ENCODE data around the gene MTCH2.

DNA sequence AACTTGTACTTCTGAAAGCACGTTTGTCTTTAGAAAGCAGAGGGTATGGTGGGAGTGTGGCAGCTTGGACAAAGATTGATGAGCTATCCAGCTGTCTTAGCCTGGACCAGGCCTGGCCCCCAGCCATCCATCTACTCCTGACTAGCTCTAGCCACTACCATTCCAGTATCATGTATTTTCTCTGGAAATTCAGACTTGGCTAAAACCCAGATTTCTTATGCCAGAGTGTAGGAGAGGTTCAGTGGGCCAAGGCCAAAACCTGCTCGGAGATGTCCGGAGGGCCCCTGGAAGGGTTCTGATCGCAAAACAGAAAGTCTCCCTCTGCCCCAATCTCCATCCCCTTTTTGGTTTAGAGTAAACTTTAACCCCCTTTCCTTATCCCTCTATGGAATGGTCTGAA, 24.8 kb upstream of the MTCH2 start:
- TF ChIP-seq, protein P1, sequence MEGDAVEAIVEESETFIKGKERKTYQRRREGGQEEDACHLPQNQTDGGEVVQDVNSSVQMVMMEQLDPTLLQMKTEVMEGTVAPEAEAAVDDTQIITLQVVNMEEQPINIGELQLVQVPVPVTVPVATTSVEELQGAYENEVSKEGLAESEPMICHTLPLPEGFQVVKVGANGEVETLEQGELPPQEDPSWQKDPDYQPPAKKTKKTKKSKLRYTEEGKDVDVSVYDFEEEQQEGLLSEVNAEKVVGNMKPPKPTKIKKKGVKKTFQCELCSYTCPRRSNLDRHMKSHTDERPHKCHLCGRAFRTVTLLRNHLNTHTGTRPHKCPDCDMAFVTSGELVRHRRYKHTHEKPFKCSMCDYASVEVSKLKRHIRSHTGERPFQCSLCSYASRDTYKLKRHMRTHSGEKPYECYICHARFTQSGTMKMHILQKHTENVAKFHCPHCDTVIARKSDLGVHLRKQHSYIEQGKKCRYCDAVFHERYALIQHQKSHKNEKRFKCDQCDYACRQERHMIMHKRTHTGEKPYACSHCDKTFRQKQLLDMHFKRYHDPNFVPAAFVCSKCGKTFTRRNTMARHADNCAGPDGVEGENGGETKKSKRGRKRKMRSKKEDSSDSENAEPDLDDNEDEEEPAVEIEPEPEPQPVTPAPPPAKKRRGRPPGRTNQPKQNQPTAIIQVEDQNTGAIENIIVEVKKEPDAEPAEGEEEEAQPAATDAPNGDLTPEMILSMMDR (IDR thresholded peaks at IDR 0.05; ENCODE audit: insufficient read depth, low read length, poor library complexity, severe bottlenecking): no peak
- no peak for TF ChIP-seq EZH2phosphoT487 (conservative IDR thresholded peaks at IDR 0.05; ENCODE audit: low read length)

All from SU-DHL-6 (cell line).